Kidney epithelial cell (primary cell): ENCODE data around the gene RAPH1. TPM values are rescaled to one million over a fixed set of nuclear protein-coding genes. Genes with fewer than 3 reads are reported as not detected.

ENCODE experiments used
- DNase-seq: peaks from one replicate; pipeline ENCODE4 v3.0.0-alpha.2; 2010; ENCODE audit warnings: low read depth
- H3K27me3 ChIP-seq: 2 replicates; pipeline ENCODE4 v1.6.0; 2011; ENCODE audit warnings: low read length; ENCODE audit not compliant: control insufficient read depth, insufficient read depth
- H3K36me3 ChIP-seq: 2 replicates; pipeline ENCODE4 v1.5.1; 2011; ENCODE audit warnings: low read length; ENCODE audit not compliant: control insufficient read depth, insufficient read depth
- H3K4me3 ChIP-seq: 2 replicates; pipeline ENCODE4 v1.5.1; 2011; ENCODE audit warnings: low read depth, mild to moderate bottlenecking, control low read depth, low read length
- total RNA-seq: library from RNA; depleted of rRNA; stranded (reverse); fragments of >200 nt; gene quantifications from 2 replicates; pipeline ENCODE4 v1.2.3, GENCODE V29; 2015
- TF ChIP-seq, protein P1 (sequence below): IDR thresholded peaks from 2 replicates; pipeline ENCODE4 v1.5.1; 2011; ENCODE audit warnings: mild to moderate bottlenecking, moderate library complexity, low read length, control low read depth, inconsistent platforms; ENCODE audit not compliant: insufficient read depth, poor library complexity, severe bottlenecking

RAPH1 gene
- total RNA-seq, 1 donor from 2014 or later, result 28.9 TPM

DNA sequence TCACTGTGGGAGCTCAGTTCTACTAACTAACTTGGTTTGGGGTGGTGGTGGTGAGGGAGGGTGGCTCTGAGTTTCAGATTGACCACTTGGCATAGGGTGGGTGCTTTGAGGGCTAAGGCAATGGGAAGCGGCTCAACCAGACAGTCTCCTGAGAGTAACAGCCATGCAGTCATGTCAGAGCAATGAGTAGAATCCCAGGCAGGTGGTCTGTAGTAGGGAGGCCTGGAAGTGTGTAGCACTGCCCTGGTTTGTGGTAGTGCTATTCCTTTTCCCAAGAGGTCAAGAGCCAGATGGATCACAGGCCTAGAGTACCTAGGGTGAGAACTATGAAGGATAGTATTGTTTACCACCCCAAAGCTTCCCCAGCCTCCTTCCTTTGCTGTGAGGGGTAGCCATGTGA, 18.7 kb upstream of the RAPH1 start:
- H3K4me3 ChIP-seq, result no peak overlapping the region
- H3K27me3 ChIP-seq, result no peaks in the 10 kb centered on the region
- TF ChIP-seq, protein P1, sequence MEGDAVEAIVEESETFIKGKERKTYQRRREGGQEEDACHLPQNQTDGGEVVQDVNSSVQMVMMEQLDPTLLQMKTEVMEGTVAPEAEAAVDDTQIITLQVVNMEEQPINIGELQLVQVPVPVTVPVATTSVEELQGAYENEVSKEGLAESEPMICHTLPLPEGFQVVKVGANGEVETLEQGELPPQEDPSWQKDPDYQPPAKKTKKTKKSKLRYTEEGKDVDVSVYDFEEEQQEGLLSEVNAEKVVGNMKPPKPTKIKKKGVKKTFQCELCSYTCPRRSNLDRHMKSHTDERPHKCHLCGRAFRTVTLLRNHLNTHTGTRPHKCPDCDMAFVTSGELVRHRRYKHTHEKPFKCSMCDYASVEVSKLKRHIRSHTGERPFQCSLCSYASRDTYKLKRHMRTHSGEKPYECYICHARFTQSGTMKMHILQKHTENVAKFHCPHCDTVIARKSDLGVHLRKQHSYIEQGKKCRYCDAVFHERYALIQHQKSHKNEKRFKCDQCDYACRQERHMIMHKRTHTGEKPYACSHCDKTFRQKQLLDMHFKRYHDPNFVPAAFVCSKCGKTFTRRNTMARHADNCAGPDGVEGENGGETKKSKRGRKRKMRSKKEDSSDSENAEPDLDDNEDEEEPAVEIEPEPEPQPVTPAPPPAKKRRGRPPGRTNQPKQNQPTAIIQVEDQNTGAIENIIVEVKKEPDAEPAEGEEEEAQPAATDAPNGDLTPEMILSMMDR, result no peak
- no peaks in the 10 kb centered on the region for H3K36me3 ChIP-seq
- DNase-seq, result no peak

DNA sequence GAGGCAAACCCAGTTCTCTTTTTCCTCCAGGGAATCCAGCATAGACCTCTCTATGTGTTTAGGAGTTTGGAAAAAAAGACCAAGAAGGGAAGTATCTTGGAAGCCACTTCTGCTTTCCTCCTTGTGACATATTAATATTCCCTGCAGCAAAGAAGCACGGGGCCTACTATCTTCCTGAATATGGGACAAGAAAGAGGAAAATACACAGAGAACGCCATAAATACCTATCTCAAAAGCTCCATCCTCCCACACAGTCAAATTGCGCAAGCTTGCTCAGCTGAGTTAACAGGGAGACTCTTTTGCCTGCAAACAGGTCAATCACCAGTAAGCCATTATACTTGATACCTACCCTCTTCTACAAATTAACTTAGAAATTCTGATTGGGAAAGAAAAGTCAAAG, 16.7 kb upstream of the RAPH1 start:
- DNase-seq, result no peak
- no peaks in the 10 kb centered on the region for H3K27me3 ChIP-seq

DNA sequence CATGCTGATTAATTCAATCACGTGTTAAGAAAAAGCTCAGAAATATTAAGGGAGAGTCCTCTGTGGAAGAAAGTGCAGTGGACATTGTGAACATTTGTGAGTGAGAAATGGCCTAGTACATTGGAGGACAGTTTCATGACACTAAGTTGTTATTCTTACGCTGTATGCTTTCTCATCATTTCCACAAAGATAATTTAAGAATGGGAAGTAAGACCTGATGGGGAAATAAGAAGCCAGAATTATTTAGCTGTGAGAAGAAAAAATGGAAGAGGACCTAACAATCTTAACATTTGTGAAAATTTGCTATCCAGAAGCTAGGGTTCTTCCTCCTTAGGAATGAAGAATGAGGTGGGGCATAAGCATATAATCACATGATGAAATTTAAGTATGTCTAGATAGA, 15.2 kb upstream of the RAPH1 start:
- no peaks in the 10 kb centered on the region for H3K36me3 ChIP-seq
- TF ChIP-seq, protein P1, result no peak
- no peak overlapping the region for H3K4me3 ChIP-seq
- no peaks in the 10 kb centered on the region for H3K27me3 ChIP-seq
- no peak for DNase-seq

More for the DNA sequence above, 16.7 kb upstream of the RAPH1 start:
- TF ChIP-seq, protein P1, result no peak
- Histone ChIP-seq H3K4me3 (no peak overlapping the region), H3K36me3 (no peaks in the 10 kb centered on the region)

DNA sequence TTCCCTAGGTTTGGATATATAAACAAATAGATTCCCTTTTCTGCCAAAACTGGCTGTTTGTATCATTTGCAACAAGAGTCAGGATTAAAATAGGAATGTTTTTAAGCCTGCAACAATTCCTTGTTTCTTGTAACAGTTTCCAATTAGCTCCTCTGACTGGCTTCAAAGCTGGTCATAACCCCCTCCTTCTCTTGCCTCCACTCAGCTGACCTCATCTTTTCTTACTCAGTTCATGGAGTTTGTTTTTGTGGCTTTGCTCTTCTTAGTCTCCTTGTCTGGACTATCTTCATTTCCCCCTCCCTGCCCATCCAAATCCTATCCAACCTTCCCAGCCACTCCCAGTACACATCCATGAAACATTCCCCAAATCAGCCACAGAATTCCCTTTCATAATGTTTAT, 14.3 kb upstream of the RAPH1 start:
- Histone ChIP-seq H3K27me3 (no peaks in the 10 kb centered on the region), H3K36me3 (no peaks in the 10 kb centered on the region), H3K4me3 (no peak overlapping the region)
- TF ChIP-seq, protein P1, result no peak
- no peak for DNase-seq

DNA sequence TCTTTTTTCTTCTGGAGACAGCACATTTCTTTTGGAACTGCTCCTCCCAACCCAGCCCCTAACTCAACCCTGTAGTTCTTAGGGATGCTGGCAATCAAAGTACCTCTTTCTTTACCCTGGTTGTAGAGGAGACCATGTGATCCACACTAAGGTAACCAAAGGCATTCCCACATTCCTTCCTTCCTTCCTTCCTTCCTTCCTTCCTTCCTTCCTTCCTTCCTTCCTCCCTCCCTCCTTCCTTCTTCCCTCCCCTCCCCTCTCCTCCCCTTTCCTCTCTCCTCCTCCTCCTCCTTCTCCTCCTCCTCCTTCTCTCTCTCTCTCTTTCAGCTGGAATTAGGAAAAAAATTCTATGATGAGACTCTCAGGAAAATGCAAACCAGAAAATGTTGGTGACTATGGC, 13.8 kb upstream of the RAPH1 start:
- TF ChIP-seq, protein P1, result no peak
- DNase-seq, result no peak
- no peaks in the 10 kb centered on the region for H3K27me3 ChIP-seq

DNA sequence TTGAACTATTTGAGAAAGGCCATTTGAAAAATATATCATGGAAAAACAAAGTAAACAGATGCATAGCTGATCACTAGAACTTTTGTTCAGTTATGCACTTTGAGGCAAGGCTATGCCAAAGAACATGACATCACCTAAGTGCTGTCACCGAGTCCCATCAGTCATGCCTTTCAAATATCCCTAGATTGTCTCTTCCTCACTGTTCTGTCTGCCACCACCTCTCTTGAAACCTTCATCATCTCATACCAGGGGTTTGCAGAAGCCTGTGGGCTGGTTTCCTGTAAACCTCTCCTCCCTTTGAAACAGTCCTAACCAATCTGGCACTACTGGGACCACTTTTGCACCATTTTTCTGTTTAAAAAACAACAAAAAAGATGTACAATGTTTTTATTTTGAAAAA, 12.3 kb upstream of the RAPH1 start:
- TF ChIP-seq, protein P1, result no peak
- H3K36me3 ChIP-seq, result no peaks in the 10 kb centered on the region
- no peak overlapping the region for H3K4me3 ChIP-seq
- H3K27me3 ChIP-seq, result no peaks in the 10 kb centered on the region
- no peak for DNase-seq

More for the DNA sequence above, 13.8 kb upstream of the RAPH1 start:
- no peaks in the 10 kb centered on the region for H3K36me3 ChIP-seq
- H3K4me3 ChIP-seq, result no peak overlapping the region
